ENCODE measurements around the gene SGCE.
A peak's percentile ranks its signal among the peaks of the same experiment; 100 is the strongest.

SGCE gene

GRCh38 chr7:94656925-94657731 is 1.2 kb upstream of the SGCE start (continued):
- no peak for TF ChIP-seq ZFP3 (CRISPR knock-in tag; IDR thresholded peaks at IDR 0.05)

GRCh38 chr7:94656658-94656924 is 658 bp upstream of the SGCE start:
- no peak for TF ChIP-seq CREB5 (CRISPR knock-in tag; IDR thresholded peaks at IDR 0.05; ENCODE audit: low read depth)
- no peak for TF ChIP-seq GLIS3 (CRISPR knock-in tag; IDR thresholded peaks at IDR 0.05)
- no peak for TF ChIP-seq TSHZ2 (CRISPR knock-in tag; IDR thresholded peaks at IDR 0.05)
- no peak for TF ChIP-seq ISL1 (CRISPR knock-in tag; IDR thresholded peaks at IDR 0.05)
- TF ChIP-seq RARB (CRISPR knock-in tag; IDR thresholded peaks at IDR 0.05) = no peak
- no peak for TF ChIP-seq ZNF8 (CRISPR knock-in tag; IDR thresholded peaks at IDR 0.05)
- TF ChIP-seq BACH2 (CRISPR knock-in tag; IDR thresholded peaks at IDR 0.05; ENCODE audit: borderline replicate concordance) = no peak
- TF ChIP-seq ESRRG (CRISPR knock-in tag; IDR thresholded peaks at IDR 0.05) = no peak
- TF ChIP-seq PPARA (CRISPR knock-in tag; IDR thresholded peaks at IDR 0.05; ENCODE audit: borderline replicate concordance) = no peak
- TF ChIP-seq POU6F1 (CRISPR knock-in tag; IDR thresholded peaks at IDR 0.05; ENCODE audit: borderline replicate concordance, low read depth) = no peak
- TF ChIP-seq TOX (CRISPR knock-in tag; IDR thresholded peaks at IDR 0.05; ENCODE audit: borderline replicate concordance) = no peak
- no peak for TF ChIP-seq ZFP30 (CRISPR knock-in tag; IDR thresholded peaks at IDR 0.05)
- no peak for TF ChIP-seq CSDC2 (CRISPR knock-in tag; IDR thresholded peaks at IDR 0.05)
- no peak for TF ChIP-seq ZC3H10 (CRISPR knock-in tag; IDR thresholded peaks at IDR 0.05)
- no peak for TF ChIP-seq ARNTL (CRISPR knock-in tag; IDR thresholded peaks at IDR 0.05; ENCODE audit: borderline replicate concordance, low read depth)
- no peak for TF ChIP-seq ZFP3 (CRISPR knock-in tag; IDR thresholded peaks at IDR 0.05)
- no peak for TF ChIP-seq OSR1 (CRISPR knock-in tag; IDR thresholded peaks at IDR 0.05)
- TF ChIP-seq PATZ1 (CRISPR knock-in tag; IDR thresholded peaks at IDR 0.05; ENCODE audit: borderline replicate concordance) = no peak
- no peak for ATAC-seq

GRCh38 chr7:94655126-94655847 is 646 bp downstream of the SGCE start:
- TF ChIP-seq PATZ1 (CRISPR knock-in tag; IDR thresholded peaks at IDR 0.05; ENCODE audit: borderline replicate concordance) (peak; percentile 73; the same call in 1 of the 2 replicates), TCF4 (CRISPR knock-in tag; IDR thresholded peaks at IDR 0.05; ENCODE audit: borderline replicate concordance) (peak; percentile 57; the same call in 1 of the 2 replicates), ZC3H10 (CRISPR knock-in tag; IDR thresholded peaks at IDR 0.05) (no peak)
- ATAC-seq = peak; percentile 48
